ENCODE data around the gene USP2.

The USP2 gene

GRCh38 chr11:119418759-119419158, 37.3 kb upstream of the USP2 start:
- ChIA-PET POLR2A (no interaction called here), CTCF (no interaction called here)
- DNase-seq (ENCODE audit: extremely low spot score) = no peak
- TF ChIP-seq LEF1 (IDR thresholded peaks at IDR 0.05; ENCODE audit: borderline replicate concordance) = no peak
- no peak for TF ChIP-seq ARNT (IDR thresholded peaks at IDR 0.05)
- no peak for TF ChIP-seq FOXK2 (IDR thresholded peaks at IDR 0.05)
- no peak for TF ChIP-seq NFRKB (IDR thresholded peaks at IDR 0.05)
- no peak for TF ChIP-seq L3MBTL2 (conservative IDR thresholded peaks at IDR 0.05)
- TF ChIP-seq, protein P1, sequence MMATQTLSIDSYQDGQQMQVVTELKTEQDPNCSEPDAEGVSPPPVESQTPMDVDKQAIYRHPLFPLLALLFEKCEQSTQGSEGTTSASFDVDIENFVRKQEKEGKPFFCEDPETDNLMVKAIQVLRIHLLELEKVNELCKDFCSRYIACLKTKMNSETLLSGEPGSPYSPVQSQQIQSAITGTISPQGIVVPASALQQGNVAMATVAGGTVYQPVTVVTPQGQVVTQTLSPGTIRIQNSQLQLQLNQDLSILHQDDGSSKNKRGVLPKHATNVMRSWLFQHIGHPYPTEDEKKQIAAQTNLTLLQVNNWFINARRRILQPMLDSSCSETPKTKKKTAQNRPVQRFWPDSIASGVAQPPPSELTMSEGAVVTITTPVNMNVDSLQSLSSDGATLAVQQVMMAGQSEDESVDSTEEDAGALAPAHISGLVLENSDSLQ (IDR thresholded peaks at IDR 0.05) = no peak
- no peak for TF ChIP-seq CTBP1 (IDR thresholded peaks at IDR 0.05; ENCODE audit: borderline replicate concordance)
- TF ChIP-seq ELF4 (IDR thresholded peaks at IDR 0.05) = no peak
- TF ChIP-seq TARDBP (IDR thresholded peaks at IDR 0.05) = no peak
- TF ChIP-seq SP1 (IDR thresholded peaks at IDR 0.05) = no peak
- no peak for TF ChIP-seq ZNF384 (IDR thresholded peaks at IDR 0.05)
- no peak for TF ChIP-seq HDGF (IDR thresholded peaks at IDR 0.05; ENCODE audit: borderline replicate concordance)
- no peak for TF ChIP-seq SUZ12 (IDR thresholded peaks at IDR 0.05)
- TF ChIP-seq FOXA1 (IDR thresholded peaks at IDR 0.05) = no peak
- no peak for TF ChIP-seq FOXM1 (IDR thresholded peaks at IDR 0.05; ENCODE audit: borderline replicate concordance)
- TF ChIP-seq BHLHE40 (IDR thresholded peaks at IDR 0.05; ENCODE audit: borderline replicate concordance) = no peak

GRCh38 chr11:119417726-119418540, 36.4 kb upstream of the USP2 start:
- DNase-seq (ENCODE audit: extremely low spot score) = no peak
- CTCF ChIA-PET = no interaction called here
- TF ChIP-seq SP1 (IDR thresholded peaks at IDR 0.05) (no peak), BHLHE40 (IDR thresholded peaks at IDR 0.05; ENCODE audit: borderline replicate concordance) (no peak), LEF1 (IDR thresholded peaks at IDR 0.05; ENCODE audit: borderline replicate concordance) (no peak), TARDBP (IDR thresholded peaks at IDR 0.05) (no peak), SUZ12 (IDR thresholded peaks at IDR 0.05) (no peak), FOXK2 (IDR thresholded peaks at IDR 0.05) (no peak), ARNT (IDR thresholded peaks at IDR 0.05) (no peak), NFRKB (IDR thresholded peaks at IDR 0.05) (no peak), FOXA1 (IDR thresholded peaks at IDR 0.05) (no peak), ELF4 (IDR thresholded peaks at IDR 0.05) (no peak), ZNF384 (IDR thresholded peaks at IDR 0.05) (no peak)
- POLR2A ChIA-PET = no interaction called here

- no peak for DNase-seq (ENCODE audit: extremely low spot score)
- POLR2A ChIA-PET = interaction anchor here (0.8 kb wide), 1 partner anchor 12 kb away, joined by 3 read pairs; no protein-coding TSS in a partner anchor
These were observed 35.4 kb upstream of the USP2 start for GRCh38 chr11:119416606-119417580.

DNA sequence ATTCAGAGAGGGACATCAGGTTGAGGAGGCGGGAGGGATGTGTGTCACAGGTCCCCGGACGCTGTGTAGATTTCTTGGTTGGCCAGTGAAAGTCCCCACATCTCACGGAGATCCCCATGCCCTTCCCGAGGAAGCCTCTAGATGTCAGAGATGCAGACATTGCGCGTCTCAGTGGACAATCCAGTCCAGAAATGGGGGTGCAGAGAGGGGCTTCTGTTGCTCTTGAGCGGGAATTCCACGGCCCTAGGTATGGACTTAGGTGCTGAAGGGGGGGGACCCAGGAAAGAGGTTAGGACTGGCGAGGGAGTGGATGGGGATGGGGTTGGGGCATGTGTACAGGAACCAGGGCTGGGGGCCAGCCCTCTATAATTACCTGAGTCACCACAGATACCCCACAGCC, 34.5 kb upstream of the USP2 start:
- no peak for TF ChIP-seq TARDBP (IDR thresholded peaks at IDR 0.05)
- TF ChIP-seq SUZ12 (IDR thresholded peaks at IDR 0.05) = no peak
- no peak for TF ChIP-seq ARNT (IDR thresholded peaks at IDR 0.05)
- no peak for TF ChIP-seq BHLHE40 (IDR thresholded peaks at IDR 0.05; ENCODE audit: borderline replicate concordance)
- TF ChIP-seq, protein P1 (IDR thresholded peaks at IDR 0.05) = no peak
- TF ChIP-seq SP1 (IDR thresholded peaks at IDR 0.05) = no peak
- no peak for TF ChIP-seq HDGF (IDR thresholded peaks at IDR 0.05; ENCODE audit: borderline replicate concordance)
- TF ChIP-seq FOXA1 (IDR thresholded peaks at IDR 0.05) = no peak
- TF ChIP-seq NFRKB (IDR thresholded peaks at IDR 0.05) = no peak
- no peak for TF ChIP-seq ELF4 (IDR thresholded peaks at IDR 0.05)
- TF ChIP-seq CTBP1 (IDR thresholded peaks at IDR 0.05; ENCODE audit: borderline replicate concordance) = no peak
- TF ChIP-seq FOXK2 (IDR thresholded peaks at IDR 0.05) = no peak
- TF ChIP-seq L3MBTL2 (conservative IDR thresholded peaks at IDR 0.05) = no peak
- TF ChIP-seq ZNF384 (IDR thresholded peaks at IDR 0.05) = no peak
- TF ChIP-seq LEF1 (IDR thresholded peaks at IDR 0.05; ENCODE audit: borderline replicate concordance) = no peak
- TF ChIP-seq FOXM1 (IDR thresholded peaks at IDR 0.05; ENCODE audit: borderline replicate concordance) = no peak
- ChIA-PET POLR2A (no interaction called here), CTCF (no interaction called here)
- DNase-seq (ENCODE audit: extremely low spot score) = no peak

More at GRCh38 chr11:119416606-119417580, 35.4 kb upstream of the USP2 start:
- CTCF ChIA-PET = no interaction called here
- no peak for TF ChIP-seq CTBP1 (IDR thresholded peaks at IDR 0.05; ENCODE audit: borderline replicate concordance)
- TF ChIP-seq FOXK2 (IDR thresholded peaks at IDR 0.05) = no peak
- TF ChIP-seq LEF1 (IDR thresholded peaks at IDR 0.05; ENCODE audit: borderline replicate concordance) = no peak
- no peak for TF ChIP-seq BHLHE40 (IDR thresholded peaks at IDR 0.05; ENCODE audit: borderline replicate concordance)
- no peak for TF ChIP-seq FOXA1 (IDR thresholded peaks at IDR 0.05)
- TF ChIP-seq NFRKB (IDR thresholded peaks at IDR 0.05) = no peak
- no peak for TF ChIP-seq SUZ12 (IDR thresholded peaks at IDR 0.05)
- no peak for TF ChIP-seq TARDBP (IDR thresholded peaks at IDR 0.05)
- no peak for TF ChIP-seq ARNT (IDR thresholded peaks at IDR 0.05)
- no peak for TF ChIP-seq ELF4 (IDR thresholded peaks at IDR 0.05)
- TF ChIP-seq ZNF384 (IDR thresholded peaks at IDR 0.05) = no peak
- no peak for TF ChIP-seq SP1 (IDR thresholded peaks at IDR 0.05)
- TF ChIP-seq FOXM1 (IDR thresholded peaks at IDR 0.05; ENCODE audit: borderline replicate concordance) = no peak
- no peak for TF ChIP-seq HDGF (IDR thresholded peaks at IDR 0.05; ENCODE audit: borderline replicate concordance)
- TF ChIP-seq, protein P1 (IDR thresholded peaks at IDR 0.05) = no peak
- no peak for TF ChIP-seq L3MBTL2 (conservative IDR thresholded peaks at IDR 0.05)

DNA sequence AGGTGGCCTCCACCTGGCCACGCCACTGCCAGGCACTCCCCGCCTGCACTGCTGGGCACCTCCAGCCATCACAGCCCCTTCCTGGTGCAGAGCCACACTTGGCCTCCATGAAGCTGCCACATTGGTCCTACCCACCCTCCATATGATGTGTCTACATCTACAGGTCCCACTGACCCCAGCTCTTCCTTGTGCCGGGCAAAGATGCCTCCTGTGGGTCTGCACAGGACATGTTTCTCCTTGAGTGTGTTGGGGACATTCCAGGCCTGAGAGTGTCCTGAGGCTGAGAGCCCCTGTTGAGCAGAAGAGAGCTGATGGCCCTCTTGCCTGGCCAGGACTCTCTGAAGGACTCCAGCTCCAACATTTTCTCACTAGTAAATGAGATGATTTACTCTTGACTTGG, 34.0 kb upstream of the USP2 start:
- DNase-seq (ENCODE audit: extremely low spot score) = no peak
- ChIA-PET CTCF (no interaction called here), POLR2A (no interaction called here)
- TF ChIP-seq HDGF (IDR thresholded peaks at IDR 0.05; ENCODE audit: borderline replicate concordance) (no peak), CTBP1 (IDR thresholded peaks at IDR 0.05; ENCODE audit: borderline replicate concordance) (no peak), L3MBTL2 (conservative IDR thresholded peaks at IDR 0.05) (no peak), FOXK2 (IDR thresholded peaks at IDR 0.05) (no peak), BHLHE40 (IDR thresholded peaks at IDR 0.05; ENCODE audit: borderline replicate concordance) (no peak), ZNF384 (IDR thresholded peaks at IDR 0.05) (no peak), SUZ12 (IDR thresholded peaks at IDR 0.05) (no peak), ELF4 (IDR thresholded peaks at IDR 0.05) (no peak), SP1 (IDR thresholded peaks at IDR 0.05) (no peak), FOXA1 (IDR thresholded peaks at IDR 0.05) (no peak), TARDBP (IDR thresholded peaks at IDR 0.05) (no peak), NFRKB (IDR thresholded peaks at IDR 0.05) (no peak)
- TF ChIP-seq, protein P1 (IDR thresholded peaks at IDR 0.05) = no peak
